Measurements from ENCODE around the gene MROH2A. TPM values are rescaled to one million over a fixed set of nuclear protein-coding genes. Genes with fewer than 3 reads are reported as not detected.

MROH2A gene
- total RNA-seq, 1 experiment from 2014 or later = 0.33 TPM

- CTCF ChIA-PET = no interaction called here
- no peak overlapping the region for H3K4me3 Mint-ChIP-seq (ENCODE audit: low read depth, unreplicated experiment)
- H3K36me3 Mint-ChIP-seq (ENCODE audit: insufficient read depth, unreplicated experiment) = peaks cover 5% of the 10 kb centered on the region
- H3K27me3 Mint-ChIP-seq (ENCODE audit: unreplicated experiment) = peaks cover 29% of the 10 kb centered on the region
- no peak for DNase-seq
- no TSS peak for BruUV-seq (replicated peaks)
- H3K9me3 Mint-ChIP-seq (ENCODE audit: low read depth, unreplicated experiment) = no peaks in the 10 kb centered on the region
- no peak overlapping the region for H3K27ac Mint-ChIP-seq (ENCODE audit: unreplicated experiment)
- intact Hi-C loops (cut with micrococcal nuclease; ENCODE audit: unreplicated experiment) = no loop called here
- no peaks in the 10 kb centered on the region for H3K4me1 Mint-ChIP-seq (ENCODE audit: low read depth, unreplicated experiment)
- no peak for TF ChIP-seq CTCF (IDR thresholded peaks at IDR 0.05; ENCODE audit: unreplicated experiment)
Measured at GRCh38 chr2:233816771-233817170, 38.6 kb downstream of the MROH2A start.

- Mint-ChIP-seq H3K9me3 (ENCODE audit: low read depth, unreplicated experiment) (no peaks in the 10 kb centered on the region), H3K36me3 (ENCODE audit: insufficient read depth, unreplicated experiment) (peaks cover 5% of the 10 kb centered on the region), H3K27ac (ENCODE audit: unreplicated experiment) (no peak overlapping the region), H3K27me3 (ENCODE audit: unreplicated experiment) (peaks cover 24% of the 10 kb centered on the region), H3K4me3 (ENCODE audit: low read depth, unreplicated experiment) (no peak overlapping the region), H3K4me1 (ENCODE audit: low read depth, unreplicated experiment) (no peaks in the 10 kb centered on the region)
- CTCF ChIA-PET = no interaction called here
- BruUV-seq (replicated peaks) = no TSS peak
- no peak for DNase-seq
- TF ChIP-seq CTCF (IDR thresholded peaks at IDR 0.05; ENCODE audit: unreplicated experiment) = no peak
- intact Hi-C loops (cut with micrococcal nuclease; ENCODE audit: unreplicated experiment) = no loop called here
Measured at GRCh38 chr2:233817361-233817911, 39.3 kb downstream of the MROH2A start.

GRCh38 chr2:233817995-233818638 is 40.0 kb downstream of the MROH2A start:
- H3K27ac Mint-ChIP-seq (ENCODE audit: unreplicated experiment) = no peak overlapping the region
- no peak for TF ChIP-seq CTCF (IDR thresholded peaks at IDR 0.05; ENCODE audit: unreplicated experiment)
- peaks cover 5% of the 10 kb centered on the region for H3K36me3 Mint-ChIP-seq (ENCODE audit: insufficient read depth, unreplicated experiment)
- BruUV-seq (replicated peaks) = no TSS peak
- no peak for DNase-seq
- H3K9me3 Mint-ChIP-seq (ENCODE audit: low read depth, unreplicated experiment) = no peaks in the 10 kb centered on the region
- intact Hi-C loops (cut with micrococcal nuclease; ENCODE audit: unreplicated experiment) = no loop called here
- no peaks in the 10 kb centered on the region for H3K4me1 Mint-ChIP-seq (ENCODE audit: low read depth, unreplicated experiment)
- H3K27me3 Mint-ChIP-seq (ENCODE audit: unreplicated experiment) = peaks cover 20% of the 10 kb centered on the region
- no peak overlapping the region for H3K4me3 Mint-ChIP-seq (ENCODE audit: low read depth, unreplicated experiment)
- CTCF ChIA-PET = no interaction called here

- H3K4me3 Mint-ChIP-seq (ENCODE audit: low read depth, unreplicated experiment) = no peak overlapping the region
- no peaks in the 10 kb centered on the region for H3K4me1 Mint-ChIP-seq (ENCODE audit: low read depth, unreplicated experiment)
- peaks cover 20% of the 10 kb centered on the region for H3K27me3 Mint-ChIP-seq (ENCODE audit: unreplicated experiment)
- CTCF ChIA-PET = no interaction called here
- no peak for DNase-seq
- TF ChIP-seq CTCF (IDR thresholded peaks at IDR 0.05; ENCODE audit: unreplicated experiment) = no peak
- no peaks in the 10 kb centered on the region for H3K9me3 Mint-ChIP-seq (ENCODE audit: low read depth, unreplicated experiment)
- intact Hi-C loops (cut with micrococcal nuclease; ENCODE audit: unreplicated experiment) = no loop called here
- H3K36me3 Mint-ChIP-seq (ENCODE audit: insufficient read depth, unreplicated experiment) = peaks cover 5% of the 10 kb centered on the region
- H3K27ac Mint-ChIP-seq (ENCODE audit: unreplicated experiment) = no peak overlapping the region
- no TSS peak for BruUV-seq (replicated peaks)
Measured at GRCh38 chr2:233818639-233819621, 40.8 kb downstream of the MROH2A start.
